Activated naive CD4-positive, alpha-beta T cell treated with anti-CD3 and anti-CD28 coated beads, Interleukin-2, amount 50 U/mL, for 16 hours (primary cell): Measurements from ENCODE around the gene PIGB.
"Not testable (repeated sequence)": the region's sequence is repeated elsewhere in the genome, so short reads cannot be mapped to it uniquely, and the experiment has no call there.

Experiments
- DNase-seq: peaks from one replicate; pipeline ENCODE4 v3.0.0-alpha.2; 2020

The PIGB gene

GRCh38 chr15:55318588-55319494, at the start of gene PIGB, which contains the start of gene PIGBOS1:
Gene PIGB, plus strand, starts transcription at chr15:55319222. Its CDS starts 29 bp downstream, at chr15:55319251.
Gene PIGBOS1, minus strand, starts transcription at chr15:55319123. Its CDS starts 1,331 bp downstream, at chr15:55317792.
- DNase-seq: peak; percentile 74

- no peak for DNase-seq
Measured at GRCh38 chr15:55270291-55270690, 48.7 kb upstream of the PIGB start.

GRCh38 chr15:55276324-55276723, 42.7 kb upstream of the PIGB start:
- no peak for DNase-seq

- DNase-seq: no peak
Measured at GRCh38 chr15:55277116-55277564, 41.9 kb upstream of the PIGB start.

GRCh38 chr15:55277715-55278114, 41.3 kb upstream of the PIGB start:
- no peak for DNase-seq

GRCh38 chr15:55279100-55279745, 39.8 kb upstream of the PIGB start:
- DNase-seq: no peak

GRCh38 chr15:55279746-55280351, 39.2 kb upstream of the PIGB start:
- DNase-seq: peak; percentile 32

- not testable (repeated sequence) for DNase-seq
Measured at GRCh38 chr15:55280589-55280988, 38.4 kb upstream of the PIGB start.

- DNase-seq: no peak
Measured at GRCh38 chr15:55281517-55282228, 37.3 kb upstream of the PIGB start.

- DNase-seq: no peak
Measured at GRCh38 chr15:55282284-55282833, 36.7 kb upstream of the PIGB start.

GRCh38 chr15:55283379-55284147, 35.5 kb upstream of the PIGB start:
- no peak for DNase-seq

- no peak for DNase-seq
Measured at GRCh38 chr15:55284426-55284825, 34.6 kb upstream of the PIGB start.

GRCh38 chr15:55286442-55287189, 32.4 kb upstream of the PIGB start:
- DNase-seq: not testable (repeated sequence)

- no peak for DNase-seq
Measured at GRCh38 chr15:55288006-55288717, 30.9 kb upstream of the PIGB start.

GRCh38 chr15:55289011-55289745, 29.8 kb upstream of the PIGB start:
- DNase-seq: peak; percentile 49

GRCh38 chr15:55289746-55290527, 29.1 kb upstream of the PIGB start, which contains the start of gene RAB27A:
Gene RAB27A, minus strand, starts transcription at chr15:55289813. Its CDS starts 54,879 bp downstream, at chr15:55234934.
- peak; percentile 81 for DNase-seq

- DNase-seq: peak; percentile 86
Measured at GRCh38 chr15:55290528-55291057, 28.4 kb upstream of the PIGB start.

- DNase-seq: no peak
Measured at GRCh38 chr15:55297315-55297714, 21.7 kb upstream of the PIGB start.
